Thyroid gland (tissue), 4 donors: ENCODE measurements around the gene DHPS. TPM values are rescaled to one million over a fixed set of nuclear protein-coding genes. Genes with fewer than 3 reads are reported as not detected.

ENCODE experiments used
- DNase-seq, 2 donors: peaks; one replicate each; pipeline ENCODE4 v3.0.0-alpha.2; 2019
- H3K27ac ChIP-seq, 3 donors: fragments of 200-600 bp; sonication (generic); 1 replicate in 2 of 3; 2 replicates in 1 of 3; pipeline ENCODE4 v1.5.1; 2016 to 2019; ENCODE audit warnings: mild to moderate bottlenecking in 1 of 3, moderate library complexity in 1 of 3
- H3K27me3 ChIP-seq: fragments of 200-600 bp; sonication (generic); one replicate; pipeline ENCODE4 v1.5.1; 2019
- H3K36me3 ChIP-seq, 2 donors: fragments of 200-600 bp; sonication (generic); one replicate each; pipeline ENCODE4 v1.5.1; 2016 to 2019
- H3K4me1 ChIP-seq, 2 donors: fragments of 200-600 bp; sonication (generic); one replicate each; pipeline ENCODE4 v1.5.1; 2017 to 2019
- H3K4me3 ChIP-seq, 3 donors: fragments of 200-600 bp; sonication (generic); replicated peaks in 1 of 3; 1 replicate in 2 of 3; 2 replicates in 1 of 3; pipeline ENCODE4 v1.5.1; 2016; ENCODE audit warnings: mild to moderate bottlenecking in 1 of 3
- H3K9me3 ChIP-seq: fragments of 200-600 bp; sonication (generic); one replicate; pipeline ENCODE4 v1.5.1; 2017
- POLR2A ChIP-seq, 2 donors: fragments of 450-650 bp; IDR thresholded peaks; one replicate each; pipeline ENCODE4 v1.6.1; 2017; ENCODE audit warnings: antibody characterized with exemption in 2 of 2, mild to moderate bottlenecking in 2 of 2, moderate library complexity in 1 of 2
- WGBS, 2 donors: methylation state at CpG; one replicate each; pipeline ENCODE4 v1.1.5; 2017; 5-methylcytosine and 5-hydroxymethylcytosine counted together
- intact Hi-C: fragments of 100-400 bp; cut with DNase I; formaldehyde crosslinking; loops from one replicate; pipeline ENCODE4 v1.15.1; 2023
- total RNA-seq, 4 donors: library from RNA; depleted of rRNA; stranded (reverse); fragments of >200 nt; gene quantifications; one replicate each; pipeline ENCODE4 v1.2.3, GENCODE V29; 2016
- TF ChIP-seq, protein P1 (sequence below), 6 experiments: fragments of 200-600 bp in 3 of 6; fragments of 450-650 bp in 3 of 6; sonication (generic) in 3 of 6; IDR thresholded peaks; one replicate each; pipeline ENCODE4 v1.5.1; 2016 to 2019; ENCODE audit warnings: antibody characterized with exemption in 6 of 6, mild to moderate bottlenecking in 2 of 6, inconsistent platforms in 1 of 6, moderate library complexity in 1 of 6

Gene DHPS
- total RNA-seq, 4 donors from 2014 or later: 105 to 122 (median 115) TPM

DNA sequence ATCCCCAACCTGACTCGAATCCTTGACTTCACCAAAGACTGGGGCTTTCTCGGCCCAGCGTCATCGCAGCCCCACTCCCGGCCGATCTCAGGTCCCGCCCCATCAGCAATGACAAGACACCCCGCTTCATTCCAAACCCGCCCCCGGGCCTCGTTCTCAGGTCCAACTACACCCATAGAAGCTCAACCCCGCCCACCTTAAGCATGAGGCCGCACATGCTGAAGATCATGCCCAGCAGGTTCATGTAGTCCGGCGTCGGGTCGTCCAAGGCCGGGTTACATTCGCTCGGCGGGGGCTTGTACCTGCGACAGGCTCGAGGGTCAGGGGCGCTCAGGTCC is 12.8 kb downstream of the DHPS start:
- Histone ChIP-seq H3K4me1 (peaks cover 21 to 34% of the 10 kb centered on the region in 2 donors), H3K36me3 (peaks cover 11 to 12% of the 10 kb centered on the region in 2 donors), H3K9me3 (no peaks in the 10 kb centered on the region), H3K4me3 (peak overlapping the region; percentile 55 to 61 (median 61)), H3K27me3 (no peaks in the 10 kb centered on the region), H3K27ac (peak overlapping the region; percentile 89 to 98 (median 95))
- intact Hi-C loops: no loop called here
- TF ChIP-seq, protein P1, sequence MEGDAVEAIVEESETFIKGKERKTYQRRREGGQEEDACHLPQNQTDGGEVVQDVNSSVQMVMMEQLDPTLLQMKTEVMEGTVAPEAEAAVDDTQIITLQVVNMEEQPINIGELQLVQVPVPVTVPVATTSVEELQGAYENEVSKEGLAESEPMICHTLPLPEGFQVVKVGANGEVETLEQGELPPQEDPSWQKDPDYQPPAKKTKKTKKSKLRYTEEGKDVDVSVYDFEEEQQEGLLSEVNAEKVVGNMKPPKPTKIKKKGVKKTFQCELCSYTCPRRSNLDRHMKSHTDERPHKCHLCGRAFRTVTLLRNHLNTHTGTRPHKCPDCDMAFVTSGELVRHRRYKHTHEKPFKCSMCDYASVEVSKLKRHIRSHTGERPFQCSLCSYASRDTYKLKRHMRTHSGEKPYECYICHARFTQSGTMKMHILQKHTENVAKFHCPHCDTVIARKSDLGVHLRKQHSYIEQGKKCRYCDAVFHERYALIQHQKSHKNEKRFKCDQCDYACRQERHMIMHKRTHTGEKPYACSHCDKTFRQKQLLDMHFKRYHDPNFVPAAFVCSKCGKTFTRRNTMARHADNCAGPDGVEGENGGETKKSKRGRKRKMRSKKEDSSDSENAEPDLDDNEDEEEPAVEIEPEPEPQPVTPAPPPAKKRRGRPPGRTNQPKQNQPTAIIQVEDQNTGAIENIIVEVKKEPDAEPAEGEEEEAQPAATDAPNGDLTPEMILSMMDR (IDR thresholded peaks at IDR 0.05): no peak
- no peak for TF ChIP-seq POLR2A (IDR thresholded peaks at IDR 0.05)
- DNase-seq: peak; percentile 56 to 68
- 0% methylated on average over 12 to 24 of the region's 24 CpGs for WGBS, 2 donors

DNA sequence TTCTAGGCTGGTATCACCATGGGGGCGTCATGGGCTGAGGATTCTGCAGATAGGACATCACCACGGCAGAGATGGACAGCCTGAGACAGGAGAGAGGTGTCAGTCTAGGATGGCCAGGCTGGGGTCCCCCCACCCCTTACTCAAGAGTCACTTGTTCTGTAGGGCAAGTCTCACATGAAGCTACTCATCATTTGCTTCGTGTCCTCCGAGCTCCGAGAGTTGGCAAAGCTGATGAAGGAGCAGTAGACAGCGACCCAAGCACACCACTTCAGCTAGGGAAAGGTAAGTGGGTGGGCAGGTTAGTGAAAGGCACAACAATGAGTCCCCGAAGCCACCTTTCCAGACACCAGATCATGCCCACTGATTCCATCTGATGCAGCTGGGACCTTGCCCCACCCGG is 13.3 kb downstream of the DHPS start:
- WGBS, 2 donors: 62 to 70% methylated on average over 7 to 8 of the region's 8 CpGs
- H3K9me3 ChIP-seq: no peaks in the 10 kb centered on the region
- intact Hi-C loops: no loop called here
- peaks cover 10 to 13% of the 10 kb centered on the region in 2 donors for H3K36me3 ChIP-seq
- H3K27me3 ChIP-seq: no peaks in the 10 kb centered on the region
- peak overlapping the region in 2 of 3 donors; percentile 95 to 98 for H3K27ac ChIP-seq
- TF ChIP-seq POLR2A (IDR thresholded peaks at IDR 0.05): no peak
- TF ChIP-seq, protein P1 (IDR thresholded peaks at IDR 0.05): no peak
- peak overlapping the region; percentile 55 to 61 (median 61) for H3K4me3 ChIP-seq
- H3K4me1 ChIP-seq: peaks cover 21 to 34% of the 10 kb centered on the region in 2 donors
- no peak for DNase-seq

DNA sequence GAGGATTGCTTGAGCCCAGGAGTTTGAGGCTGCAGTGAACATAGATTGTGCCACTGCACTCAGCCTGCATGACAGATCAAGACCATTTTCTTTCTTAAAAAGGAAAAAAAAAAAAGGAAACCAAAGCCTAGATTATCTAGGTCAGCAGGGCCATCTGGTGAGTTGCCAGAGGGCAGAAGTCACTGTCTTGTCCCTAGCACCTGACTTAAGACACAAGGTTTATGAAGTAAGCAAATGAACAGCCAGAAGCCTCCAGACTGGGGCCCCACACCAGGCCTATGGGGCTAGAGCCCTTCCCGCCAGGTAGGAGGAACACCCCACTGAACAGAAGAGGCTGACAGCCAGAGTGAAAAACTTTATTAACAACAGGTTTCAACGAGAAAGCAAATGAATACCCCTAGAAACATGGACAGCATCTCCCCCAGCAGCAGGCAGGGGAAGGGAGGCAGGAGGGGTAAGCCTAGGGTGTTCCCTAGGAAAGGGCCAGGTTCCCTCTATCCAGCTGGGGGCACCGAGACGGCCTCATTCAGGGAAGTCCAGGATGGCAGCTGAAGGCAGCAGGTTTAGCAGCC is 13.9 kb downstream of the DHPS start:
- no peak for TF ChIP-seq POLR2A (IDR thresholded peaks at IDR 0.05)
- TF ChIP-seq, protein P1 (IDR thresholded peaks at IDR 0.05): no peak
- H3K4me1 ChIP-seq: peaks cover 21 to 34% of the 10 kb centered on the region in 2 donors
- peaks cover 7 to 16% of the 10 kb centered on the region in 2 donors for H3K36me3 ChIP-seq
- no peaks in the 10 kb centered on the region for H3K9me3 ChIP-seq
- intact Hi-C loops: loop anchor here (2.0 kb wide), 1 partner anchor 103 kb away; no protein-coding TSS in a partner anchor
- no peak for DNase-seq
- peak overlapping the region in 1 of 3 donors; percentile 61 for H3K4me3 ChIP-seq
- H3K27me3 ChIP-seq: no peaks in the 10 kb centered on the region
- H3K27ac ChIP-seq: no peak overlapping the region
- 75% methylated on average over 4 of the region's 4 CpGs for WGBS, 2 donors

DNA sequence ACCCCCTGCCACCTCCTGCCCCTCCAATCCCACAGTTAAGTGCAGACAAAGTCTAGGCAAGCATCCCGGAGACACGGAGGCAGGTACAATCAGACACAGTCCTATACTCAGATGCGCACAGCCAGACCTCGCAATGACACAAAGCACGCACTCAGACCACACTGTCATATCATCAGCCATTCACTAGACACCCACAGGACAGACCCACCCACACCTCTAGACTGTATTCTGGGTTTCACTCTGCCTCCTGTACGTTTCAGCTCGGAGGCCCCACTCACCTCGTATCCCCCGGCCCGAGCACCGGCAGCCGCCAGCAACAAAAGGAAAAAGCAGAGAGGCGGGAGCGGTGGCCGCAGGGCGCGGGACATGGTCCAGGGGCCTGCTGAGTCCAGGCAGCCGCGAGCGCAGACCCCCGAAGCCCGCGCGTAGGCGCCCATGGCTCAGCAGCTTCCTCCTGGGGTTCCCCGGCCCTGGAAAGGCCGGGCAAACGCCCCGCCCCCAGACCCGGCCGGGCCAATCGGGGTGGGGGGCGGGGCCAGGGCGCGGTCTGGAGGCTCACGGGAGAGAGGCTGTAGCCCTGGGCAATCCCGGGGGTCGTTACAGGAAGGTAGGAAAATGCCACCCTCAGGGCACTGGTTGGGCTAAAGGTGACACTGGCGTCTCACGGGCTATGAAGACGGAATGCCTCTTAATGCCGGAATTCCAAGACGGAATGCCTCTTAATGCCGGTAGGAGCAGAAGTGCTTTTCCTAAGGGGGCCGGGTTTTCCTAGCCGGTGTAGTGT is 15.2 kb downstream of the DHPS start, which contains the start of the genes MAN2B1 and WDR83:
Gene MAN2B1, minus strand, starts transcription at position 478 of the 784 bp plus-strand sequence. Its CDS starts 41 bp downstream, at position 437.
Gene WDR83, plus strand, starts transcription at position 543 of the 784 bp plus-strand sequence. CDS start 2,984 bp downstream, outside the sequence.
- peak within 1 kb of the TSS in 2 of 3 donors; percentile 34 to 39 for H3K27ac ChIP-seq
- H3K4me1 ChIP-seq: peaks cover 21 to 34% of the 10 kb centered on the region in 2 donors
- peak within 1 kb of the TSS; percentile 24 to 88 (median 57) for H3K4me3 ChIP-seq
- DNase-seq: peak; percentile 71 to 77
- TF ChIP-seq POLR2A (IDR thresholded peaks at IDR 0.05): peak in 1 of 2 donors; percentile 42
- TF ChIP-seq, protein P1 (IDR thresholded peaks at IDR 0.05): peak in 1 of 6 experiments; percentile 11
- H3K27me3 ChIP-seq: no peaks in the 10 kb centered on the region
- H3K9me3 ChIP-seq: no peaks in the 10 kb centered on the region
- WGBS, 2 donors: 1% methylated on average over 16 to 27 of the region's 46 CpGs
- intact Hi-C loops: loop anchor here (2.0 kb wide), 1 partner anchor 102 kb away; no protein-coding TSS in a partner anchor
- H3K36me3 ChIP-seq: peaks cover 8 to 15% of the 10 kb centered on the region in 2 donors
